ENCODE results near the gene ZBTB11. TPM values are rescaled to one million over a fixed set of nuclear protein-coding genes. Genes with fewer than 3 reads are reported as not detected.

ZBTB11 gene
- 13.3 to 17.7 TPM (median 14.7 TPM) in 3 replicates for total RNA-seq
- long read RNA-seq, full-length matches to known transcripts = 21 of 24 reads
- long read RNA-seq, partial matches to known transcripts = 2 of 24 reads
- long read RNA-seq, other reads (novel, unspliced or antisense) = 1 of 24 reads

DNA sequence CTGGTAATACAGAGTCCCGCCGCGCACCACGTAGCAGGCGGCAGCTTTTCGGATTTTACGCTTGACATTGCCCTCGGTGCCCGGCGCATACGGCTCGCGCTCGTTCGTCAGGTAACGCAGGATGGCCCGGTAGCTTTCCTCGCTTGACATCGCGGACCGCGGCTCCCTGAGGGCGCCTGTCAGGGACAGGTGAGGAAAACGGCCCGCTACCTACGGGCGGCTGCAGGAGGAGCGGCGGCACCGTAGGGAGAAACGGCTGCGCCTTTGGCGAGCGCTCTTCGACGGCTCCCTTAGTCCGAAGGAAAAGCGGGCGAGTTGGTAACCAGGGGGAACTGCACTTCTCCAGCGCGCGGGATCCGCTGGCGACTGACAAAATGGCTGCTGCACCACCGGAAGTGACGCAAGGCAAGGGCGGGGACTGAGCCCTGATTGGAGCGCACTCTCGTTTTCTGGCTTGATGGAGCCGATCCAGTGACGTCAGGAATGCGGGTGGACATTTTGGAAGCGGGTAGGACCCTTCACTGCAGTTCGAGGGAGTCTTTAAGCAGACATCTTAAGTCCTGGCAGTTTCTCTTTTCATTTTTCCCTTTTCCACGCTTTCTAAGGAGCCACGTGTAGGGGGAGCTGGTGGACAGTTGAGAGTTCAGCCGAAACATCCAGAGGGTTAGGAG lies at the start of gene ZBTB11:
ZBTB11 (minus strand) TSS at position 368 of the 671 bp plus-strand sequence; CDS start at position 150, 218 bp downstream.
- H3K27me3 Mint-ChIP-seq (ENCODE audit: low read depth) = no peaks in the 10 kb centered on the region

DNA sequence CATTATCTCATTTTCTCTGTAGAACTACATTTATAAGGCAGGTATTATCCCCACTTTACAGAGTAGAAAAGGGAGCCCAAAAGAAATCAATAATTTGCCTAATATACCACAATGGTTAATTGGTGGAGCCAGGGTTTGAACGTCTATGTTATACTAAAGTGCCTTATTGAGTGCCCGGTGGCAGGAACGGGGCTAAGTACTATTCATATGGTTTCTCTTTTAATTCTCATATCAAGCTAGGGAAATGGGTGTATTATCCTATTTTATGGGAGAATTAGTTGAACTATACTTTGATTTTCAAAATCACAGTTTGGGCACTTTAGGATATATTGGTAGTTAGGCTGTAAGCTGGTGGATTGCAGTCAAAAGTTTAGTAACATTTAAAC lies 49.0 kb upstream of the ZBTB11 start:
- H3K9me3 Mint-ChIP-seq (ENCODE audit: low read depth) = no peaks in the 10 kb centered on the region
- H3K4me3 Mint-ChIP-seq (ENCODE audit: unreplicated experiment) = peak overlapping the region; percentile 95
- peak overlapping the region; percentile 20 for H3K27ac Mint-ChIP-seq (ENCODE audit: unreplicated experiment)
- peaks cover 2% of the 10 kb centered on the region for H3K36me3 Mint-ChIP-seq (ENCODE audit: low read depth)
- DNase-seq (ENCODE audit: low spot score) = no peak
- H3K27me3 Mint-ChIP-seq (ENCODE audit: low read depth) = no peaks in the 10 kb centered on the region
- H3K4me1 Mint-ChIP-seq (ENCODE audit: low read depth) = peaks cover 21% of the 10 kb centered on the region
- TF ChIP-seq, protein P1, sequence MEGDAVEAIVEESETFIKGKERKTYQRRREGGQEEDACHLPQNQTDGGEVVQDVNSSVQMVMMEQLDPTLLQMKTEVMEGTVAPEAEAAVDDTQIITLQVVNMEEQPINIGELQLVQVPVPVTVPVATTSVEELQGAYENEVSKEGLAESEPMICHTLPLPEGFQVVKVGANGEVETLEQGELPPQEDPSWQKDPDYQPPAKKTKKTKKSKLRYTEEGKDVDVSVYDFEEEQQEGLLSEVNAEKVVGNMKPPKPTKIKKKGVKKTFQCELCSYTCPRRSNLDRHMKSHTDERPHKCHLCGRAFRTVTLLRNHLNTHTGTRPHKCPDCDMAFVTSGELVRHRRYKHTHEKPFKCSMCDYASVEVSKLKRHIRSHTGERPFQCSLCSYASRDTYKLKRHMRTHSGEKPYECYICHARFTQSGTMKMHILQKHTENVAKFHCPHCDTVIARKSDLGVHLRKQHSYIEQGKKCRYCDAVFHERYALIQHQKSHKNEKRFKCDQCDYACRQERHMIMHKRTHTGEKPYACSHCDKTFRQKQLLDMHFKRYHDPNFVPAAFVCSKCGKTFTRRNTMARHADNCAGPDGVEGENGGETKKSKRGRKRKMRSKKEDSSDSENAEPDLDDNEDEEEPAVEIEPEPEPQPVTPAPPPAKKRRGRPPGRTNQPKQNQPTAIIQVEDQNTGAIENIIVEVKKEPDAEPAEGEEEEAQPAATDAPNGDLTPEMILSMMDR (IDR thresholded peaks at IDR 0.05) = no peak

More for the DNA sequence above, at the start of gene ZBTB11:
- Mint-ChIP-seq H3K27ac (ENCODE audit: unreplicated experiment) (peak within 1 kb of the TSS; percentile 96), H3K9me3 (ENCODE audit: low read depth) (no peaks in the 10 kb centered on the region), H3K36me3 (ENCODE audit: low read depth) (peaks cover 16% of the 10 kb centered on the region), H3K4me3 (ENCODE audit: unreplicated experiment) (peak within 1 kb of the TSS; percentile 86), H3K4me1 (ENCODE audit: low read depth) (peaks cover 40% of the 10 kb centered on the region)
- TF ChIP-seq, protein P1 (IDR thresholded peaks at IDR 0.05) = peak; percentile 79
- peak; percentile 99 for DNase-seq (ENCODE audit: low spot score)

- no peaks in the 10 kb centered on the region for H3K27me3 Mint-ChIP-seq (ENCODE audit: low read depth)
- no peak for DNase-seq (ENCODE audit: low spot score)
- no peaks in the 10 kb centered on the region for H3K9me3 Mint-ChIP-seq (ENCODE audit: low read depth)
- peaks cover 2% of the 10 kb centered on the region for H3K36me3 Mint-ChIP-seq (ENCODE audit: low read depth)
- H3K4me1 Mint-ChIP-seq (ENCODE audit: low read depth) = peaks cover 21% of the 10 kb centered on the region
- TF ChIP-seq, protein P1 (IDR thresholded peaks at IDR 0.05) = no peak
- peak overlapping the region; percentile 94 for H3K27ac Mint-ChIP-seq (ENCODE audit: unreplicated experiment)
- peak overlapping the region; percentile 95 for H3K4me3 Mint-ChIP-seq (ENCODE audit: unreplicated experiment)
Observed at GRCh38 chr3:101725194-101725889, 48.4 kb upstream of the ZBTB11 start.

- peaks cover 2% of the 10 kb centered on the region for H3K36me3 Mint-ChIP-seq (ENCODE audit: low read depth)
- no peaks in the 10 kb centered on the region for H3K9me3 Mint-ChIP-seq (ENCODE audit: low read depth)
- H3K27ac Mint-ChIP-seq (ENCODE audit: unreplicated experiment) = peak within 1 kb of the TSS; percentile 94
- H3K27me3 Mint-ChIP-seq (ENCODE audit: low read depth) = no peaks in the 10 kb centered on the region
- peak within 1 kb of the TSS; percentile 95 for H3K4me3 Mint-ChIP-seq (ENCODE audit: unreplicated experiment)
- DNase-seq (ENCODE audit: low spot score) = peak; percentile 97
- peaks cover 21% of the 10 kb centered on the region for H3K4me1 Mint-ChIP-seq (ENCODE audit: low read depth)
- TF ChIP-seq, protein P1 (IDR thresholded peaks at IDR 0.05) = no peak
Observed at GRCh38 chr3:101724329-101725193, 47.6 kb upstream of the ZBTB11 start, which contains the start of gene CEP97. Gene CEP97 (plus strand): TSS chr3:101724614. CDS start chr3:101724677, 63 bp downstream.
